ENCODE measurements around the gene SLITRK1.

Gene SLITRK1

GRCh38 chr13:83867708-83868107 is 14.6 kb downstream of the SLITRK1 start:
- no peak for DNase-seq (ENCODE audit: low read depth)

- no peak for DNase-seq (ENCODE audit: low read depth)
These were observed 16.8 kb downstream of the SLITRK1 start for GRCh38 chr13:83865161-83866137.

DNA sequence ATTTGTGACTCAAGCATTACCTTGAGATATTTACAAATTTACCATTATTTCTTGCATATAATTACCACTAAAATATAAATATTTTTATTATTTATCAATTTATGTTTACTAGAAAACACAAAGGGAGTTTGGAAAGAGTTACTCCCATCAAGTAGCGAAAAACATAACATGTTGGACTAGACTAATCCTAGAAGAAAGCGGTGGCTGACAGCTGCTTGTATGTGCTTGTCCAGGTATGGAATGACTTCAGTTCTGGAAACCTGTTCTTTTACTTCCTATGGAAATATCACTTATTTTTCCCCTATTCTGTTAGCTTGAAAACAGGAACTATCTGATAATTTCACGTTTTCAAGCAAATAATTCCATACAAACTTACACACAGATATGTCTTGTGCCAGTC is 28.5 kb downstream of the SLITRK1 start:
- DNase-seq (ENCODE audit: low read depth) = no peak

GRCh38 chr13:83845106-83845505 is 37.2 kb downstream of the SLITRK1 start:
- no peak for DNase-seq (ENCODE audit: low read depth)

- no peak for DNase-seq (ENCODE audit: low read depth)
These were observed 43.1 kb downstream of the SLITRK1 start for GRCh38 chr13:83839146-83839545.

DNA sequence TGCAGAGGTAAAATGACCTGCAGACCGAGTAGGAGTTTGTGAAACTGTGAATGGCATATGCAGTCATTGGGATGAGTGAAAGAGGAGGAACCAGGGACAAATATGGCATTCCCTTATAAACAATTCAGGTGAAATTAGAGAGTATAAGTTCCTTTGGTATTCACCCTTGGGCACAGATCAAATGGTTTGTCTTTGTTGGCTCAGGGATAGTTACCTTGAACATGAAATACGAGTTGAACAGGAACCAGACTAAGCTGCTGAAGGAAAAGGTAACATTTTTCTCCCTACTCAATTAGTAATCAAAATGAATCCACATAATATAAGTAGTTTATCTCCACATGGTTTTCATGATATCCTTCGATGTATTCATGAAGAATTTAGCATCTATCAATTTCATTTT is 50.5 kb downstream of the SLITRK1 start:
- DNase-seq (ENCODE audit: low read depth) = no peak

GRCh38 chr13:83829810-83830209 is 52.5 kb downstream of the SLITRK1 start:
- no peak for DNase-seq (ENCODE audit: low read depth)

- DNase-seq (ENCODE audit: low read depth) = no peak
These were observed 54.9 kb downstream of the SLITRK1 start for GRCh38 chr13:83827338-83827737.

Data from activated gamma-delta T cell treated with anti-CD3 and anti-CD28 coated beads, Interleukin-2, amount 50 U/mL, for 16 hours (primary cell).